WI38 (cell line): ENCODE results near the gene SIPA1L3.
A peak's percentile ranks its signal among the peaks of the same experiment; 100 is the strongest.

Experiments used
- H3K4me3 ChIP-seq: 2 replicates; pipeline ENCODE4 v1.5.1; 2011; ENCODE audit warnings: low read depth, mild to moderate bottlenecking, control low read depth, low read length
- TF ChIP-seq, protein P1 (sequence below): IDR thresholded peaks from 2 replicates; pipeline ENCODE4 v1.5.1; 2012; ENCODE audit warnings: low read depth, mild to moderate bottlenecking, control low read depth, low read length

Gene SIPA1L3

DNA sequence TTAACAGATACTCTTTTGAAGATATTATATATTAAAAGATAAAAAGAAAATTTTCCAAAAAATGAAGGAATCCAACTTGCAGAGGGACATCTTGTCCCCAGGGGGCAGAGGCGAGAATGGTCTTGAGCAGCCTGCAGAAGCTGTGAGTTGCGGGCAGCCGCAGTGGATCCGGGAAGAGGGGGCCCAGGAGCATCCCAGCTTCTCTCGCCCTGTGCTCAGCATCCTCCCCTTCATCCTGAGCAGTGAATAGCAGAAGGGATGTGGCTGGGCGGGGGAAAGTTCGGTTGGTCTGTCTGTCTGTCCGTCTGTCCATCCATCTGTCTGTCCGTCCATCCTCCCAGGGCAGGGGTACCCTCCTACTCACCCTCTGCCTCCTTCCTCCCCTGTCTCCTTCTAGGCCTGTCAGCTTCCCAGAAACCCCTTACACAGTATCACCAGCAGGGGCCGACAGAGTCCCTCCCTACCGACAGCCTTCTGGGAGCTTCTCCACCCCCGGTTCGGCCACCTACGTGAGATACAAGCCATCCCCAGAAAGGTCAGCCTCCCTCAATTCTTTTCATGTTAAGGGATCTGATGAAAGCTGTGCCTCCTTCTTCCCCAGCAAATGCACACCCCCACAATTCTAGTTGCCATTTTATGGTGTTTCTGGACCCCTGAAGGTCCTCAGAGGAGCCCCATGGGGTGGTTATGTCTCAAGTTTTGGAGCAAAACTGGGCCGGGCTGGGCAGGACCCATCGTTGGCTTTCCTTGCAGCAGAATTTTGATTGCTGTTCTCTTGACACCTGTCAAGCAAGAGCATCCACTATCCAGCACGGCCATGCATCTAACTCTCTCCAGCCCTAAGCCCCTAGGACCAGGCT lies 235.4 kb downstream of the SIPA1L3 start:
- no peak overlapping the region for H3K4me3 ChIP-seq
- TF ChIP-seq, protein P1, sequence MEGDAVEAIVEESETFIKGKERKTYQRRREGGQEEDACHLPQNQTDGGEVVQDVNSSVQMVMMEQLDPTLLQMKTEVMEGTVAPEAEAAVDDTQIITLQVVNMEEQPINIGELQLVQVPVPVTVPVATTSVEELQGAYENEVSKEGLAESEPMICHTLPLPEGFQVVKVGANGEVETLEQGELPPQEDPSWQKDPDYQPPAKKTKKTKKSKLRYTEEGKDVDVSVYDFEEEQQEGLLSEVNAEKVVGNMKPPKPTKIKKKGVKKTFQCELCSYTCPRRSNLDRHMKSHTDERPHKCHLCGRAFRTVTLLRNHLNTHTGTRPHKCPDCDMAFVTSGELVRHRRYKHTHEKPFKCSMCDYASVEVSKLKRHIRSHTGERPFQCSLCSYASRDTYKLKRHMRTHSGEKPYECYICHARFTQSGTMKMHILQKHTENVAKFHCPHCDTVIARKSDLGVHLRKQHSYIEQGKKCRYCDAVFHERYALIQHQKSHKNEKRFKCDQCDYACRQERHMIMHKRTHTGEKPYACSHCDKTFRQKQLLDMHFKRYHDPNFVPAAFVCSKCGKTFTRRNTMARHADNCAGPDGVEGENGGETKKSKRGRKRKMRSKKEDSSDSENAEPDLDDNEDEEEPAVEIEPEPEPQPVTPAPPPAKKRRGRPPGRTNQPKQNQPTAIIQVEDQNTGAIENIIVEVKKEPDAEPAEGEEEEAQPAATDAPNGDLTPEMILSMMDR = peak; percentile 73

DNA sequence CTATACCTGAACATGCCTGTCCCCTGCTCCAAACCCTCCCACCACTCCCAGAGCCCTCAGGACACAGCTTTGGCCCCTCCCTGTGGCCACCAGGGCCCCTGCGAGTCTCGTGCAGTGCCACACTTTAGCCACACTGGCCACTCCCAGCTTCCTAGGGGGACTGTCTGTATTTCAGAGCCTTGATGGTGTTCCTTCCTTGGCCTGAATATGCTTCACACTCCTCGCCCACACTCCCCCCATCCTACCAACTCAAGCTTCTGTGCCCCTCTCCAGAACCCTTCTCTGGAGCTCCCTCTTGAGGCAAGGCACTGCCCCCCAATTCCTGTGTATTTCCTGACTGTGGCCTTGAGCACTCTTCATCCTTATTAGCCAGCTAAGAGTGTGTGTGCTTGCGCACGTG lies 236.8 kb downstream of the SIPA1L3 start:
- no peak overlapping the region for H3K4me3 ChIP-seq
- TF ChIP-seq, protein P1 = peak; percentile 19; the same call in 1 of the 2 replicates

DNA sequence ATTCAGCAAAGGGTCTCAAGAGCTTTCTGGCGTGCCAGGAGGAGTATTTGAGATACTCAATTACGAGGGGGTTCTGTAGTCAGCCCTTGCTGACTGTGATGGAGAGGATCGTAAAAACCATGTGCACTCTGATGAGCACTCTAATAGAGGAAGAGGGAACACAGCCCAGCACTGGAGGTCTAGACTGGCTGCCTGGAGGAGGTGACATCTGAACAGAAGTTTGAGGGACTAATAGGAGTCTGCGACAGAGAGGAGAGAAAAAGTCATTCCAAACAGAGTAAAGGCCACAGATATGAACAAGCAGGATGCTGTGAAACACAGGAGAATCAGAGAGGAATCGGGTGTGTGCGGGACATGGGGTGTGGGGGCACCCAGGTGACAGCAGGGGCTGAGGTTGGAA lies 237.7 kb downstream of the SIPA1L3 start:
- no peak overlapping the region for H3K4me3 ChIP-seq
- TF ChIP-seq, protein P1 = no peak

DNA sequence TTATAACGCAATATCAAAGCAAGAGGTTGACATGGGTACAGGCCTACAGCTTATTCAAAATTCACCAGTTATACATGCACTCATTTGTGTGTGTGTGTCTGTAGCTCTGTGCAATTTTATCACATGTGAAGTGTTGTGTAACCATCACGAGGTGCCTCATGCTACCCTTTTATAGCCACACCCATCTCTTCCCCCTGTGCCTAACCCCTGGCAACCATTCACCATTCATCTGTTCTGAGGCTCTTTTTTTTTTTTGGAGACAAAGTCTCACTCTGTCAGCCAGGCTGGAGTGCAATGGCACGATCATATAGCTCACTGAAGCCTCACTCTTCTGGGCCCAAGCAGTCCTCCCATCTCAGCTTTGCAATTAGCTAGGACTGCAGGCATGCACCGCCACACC lies 238.6 kb downstream of the SIPA1L3 start:
- no peak overlapping the region for H3K4me3 ChIP-seq
- TF ChIP-seq, protein P1 = no peak

DNA sequence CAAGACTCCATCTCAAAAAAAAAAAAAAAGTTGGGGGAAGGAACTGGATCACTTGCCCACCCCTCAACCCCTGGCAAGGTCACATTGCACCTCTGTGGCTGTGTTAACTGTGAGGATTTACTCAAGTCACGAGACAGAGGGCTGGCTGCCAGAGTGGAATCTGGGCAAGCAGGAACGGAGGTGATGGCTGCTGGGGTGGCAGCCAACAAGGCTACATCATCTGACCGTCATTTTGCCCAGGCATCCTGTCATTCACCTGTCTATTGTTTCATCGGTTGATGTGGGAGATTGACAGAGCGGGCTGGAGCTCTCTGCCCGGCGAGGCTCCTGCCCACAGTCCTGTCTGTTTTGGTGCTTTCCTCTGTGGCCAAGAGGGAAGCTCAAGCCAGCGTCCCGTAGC lies 241.3 kb downstream of the SIPA1L3 start:
- no peak overlapping the region for H3K4me3 ChIP-seq
- TF ChIP-seq, protein P1 = no peak

DNA sequence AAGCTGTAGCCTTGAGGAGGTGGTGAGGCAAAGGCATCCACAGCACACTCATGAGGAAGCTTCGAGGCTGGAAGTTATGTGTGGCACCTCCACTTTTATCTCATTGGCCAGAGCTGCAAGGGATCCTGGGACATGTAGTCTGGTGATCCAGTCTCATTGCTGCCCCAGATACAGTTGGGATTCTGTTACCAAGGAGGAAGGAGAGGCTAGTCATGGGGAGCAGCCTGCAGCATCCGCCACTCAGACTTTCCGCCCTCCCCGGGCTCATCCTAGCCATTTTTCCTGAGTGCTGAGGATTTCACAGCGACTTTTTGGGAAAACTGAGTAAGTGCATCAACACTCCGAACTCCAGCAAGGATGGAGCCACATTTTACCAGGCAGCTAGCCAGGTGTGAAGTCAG lies 242.7 kb downstream of the SIPA1L3 start:
- no peak overlapping the region for H3K4me3 ChIP-seq
- TF ChIP-seq, protein P1 = no peak

DNA sequence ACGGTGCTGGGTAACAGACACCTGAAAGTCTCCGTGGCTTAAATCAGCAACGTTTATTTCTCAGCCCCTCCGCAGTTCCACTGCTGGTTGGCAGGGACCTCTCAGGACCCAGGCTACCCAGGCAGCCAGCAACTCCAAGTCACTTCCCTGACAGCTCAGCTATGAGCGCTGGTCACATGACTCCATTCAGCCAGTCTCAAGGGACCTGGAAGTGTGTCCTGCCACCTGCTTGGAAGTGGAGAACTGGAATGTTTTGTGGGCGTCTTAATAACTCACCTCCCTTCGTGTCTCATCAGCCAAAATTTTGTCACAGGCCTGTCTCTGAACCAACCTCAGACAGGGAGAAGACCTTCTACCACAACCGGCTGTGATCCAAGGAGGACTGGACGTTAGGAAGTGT lies 244.2 kb downstream of the SIPA1L3 start:
- no peak overlapping the region for H3K4me3 ChIP-seq
- TF ChIP-seq, protein P1 = no peak
